GM19397 (cell line): ENCODE data around the gene SERPINC1.
"Not testable (repeated sequence)": the region's sequence is repeated elsewhere in the genome, so short reads cannot be mapped to it uniquely, and the experiment has no call there.

Experiments used
- ATAC-seq: cut with Tn5 transposase; IDR thresholded peaks from one replicate; pipeline ENCODE4 v1.9.1; 2021; ENCODE audit warnings: mild to moderate bottlenecking, moderate library complexity; ENCODE audit not compliant: unreplicated experiment

Gene SERPINC1

DNA sequence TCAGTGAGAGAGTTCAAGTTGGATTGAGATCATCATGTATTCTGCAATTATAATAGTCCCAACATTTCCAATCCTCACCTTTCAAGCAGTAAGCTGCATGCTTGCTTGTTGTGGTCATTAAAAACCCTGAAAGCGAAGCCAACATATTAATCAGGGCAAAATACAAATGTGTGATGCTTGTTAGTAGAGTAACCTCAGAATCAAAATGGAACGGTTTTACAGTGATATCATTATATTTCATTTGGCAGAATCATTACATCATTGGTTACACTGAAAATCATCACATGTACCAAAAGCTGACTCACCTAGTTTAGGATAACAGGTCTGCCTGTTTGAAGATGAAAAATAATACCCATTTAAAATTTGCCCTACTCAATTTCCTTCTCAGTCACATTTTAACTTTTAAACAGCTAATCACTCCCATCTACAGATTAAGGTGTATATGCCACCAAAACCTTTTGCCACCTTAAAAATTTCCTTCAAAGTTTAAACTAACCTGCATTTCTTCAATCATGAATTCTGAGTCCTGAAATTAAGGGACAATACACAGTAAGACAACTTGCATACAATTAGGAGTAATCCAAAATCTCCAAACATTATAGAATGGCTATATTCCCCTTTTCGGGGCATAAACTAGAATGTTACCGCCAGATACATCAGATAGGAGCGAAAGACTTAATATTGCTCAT is 52.8 kb downstream of the SERPINC1 start:
- ATAC-seq: no peak

DNA sequence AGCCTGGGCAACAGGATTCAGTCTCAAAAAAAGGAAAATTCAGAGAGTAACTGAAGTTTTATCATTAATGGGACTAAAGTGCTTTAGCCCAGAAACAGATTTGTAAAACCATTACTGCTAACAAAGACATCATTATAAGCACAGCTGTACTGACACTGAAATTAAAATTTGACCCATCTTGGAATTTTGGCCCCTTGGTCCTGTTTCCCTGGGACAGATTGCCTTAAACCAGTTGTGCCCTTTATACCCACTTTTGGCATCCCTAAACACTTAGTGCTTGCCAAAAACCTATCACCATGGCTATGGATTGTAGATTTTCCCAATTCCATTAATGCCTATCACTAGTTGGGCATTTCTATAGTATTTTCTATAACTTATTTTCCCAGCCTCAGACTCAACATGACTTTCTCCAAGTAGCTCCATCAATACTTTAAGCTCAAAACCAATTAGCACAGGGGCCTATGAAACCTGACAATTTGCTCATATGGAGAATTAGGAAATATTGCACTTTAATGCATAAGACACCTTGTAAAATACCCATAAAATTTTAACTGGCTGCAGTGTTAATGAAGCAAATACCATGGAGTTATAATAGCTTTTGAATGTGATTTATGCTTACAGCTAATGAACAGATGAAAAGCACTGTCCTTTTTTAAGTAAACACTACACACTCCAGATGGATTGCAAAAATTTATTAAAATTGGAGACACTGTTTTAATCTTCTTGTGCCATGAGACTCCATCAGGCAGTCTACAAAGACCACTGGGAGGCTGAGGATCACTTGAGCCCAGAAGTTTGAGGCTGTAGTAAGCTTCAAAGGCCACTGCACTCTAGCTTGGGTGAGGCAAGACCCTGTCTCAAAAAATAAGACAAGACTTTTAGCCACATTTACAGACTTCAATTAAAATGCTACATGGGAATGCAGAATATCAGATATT is 53.6 kb downstream of the SERPINC1 start:
- ATAC-seq: no peak

DNA sequence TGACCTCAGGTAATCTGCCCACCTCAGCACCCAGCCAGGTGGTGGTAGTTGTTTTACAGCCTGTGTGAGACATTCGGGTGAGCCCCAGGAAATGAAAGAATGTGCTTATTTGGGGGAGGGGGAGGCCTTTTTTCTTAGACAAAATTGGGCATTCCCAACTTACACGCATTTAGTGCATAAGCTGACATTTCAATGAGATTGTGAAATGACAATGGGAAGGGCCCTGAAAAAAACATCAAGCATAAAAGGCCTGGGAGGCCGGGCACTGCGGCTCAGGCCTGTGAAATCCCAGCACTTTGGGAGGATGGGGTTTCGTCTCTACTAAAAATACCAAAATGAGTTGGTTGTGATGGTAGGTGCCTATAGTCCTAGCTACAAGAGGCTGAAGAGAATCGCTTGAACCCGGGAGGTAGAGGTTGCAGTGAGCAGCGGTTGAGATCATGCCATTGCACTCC is 54.3 kb downstream of the SERPINC1 start:
- no peak for ATAC-seq

DNA sequence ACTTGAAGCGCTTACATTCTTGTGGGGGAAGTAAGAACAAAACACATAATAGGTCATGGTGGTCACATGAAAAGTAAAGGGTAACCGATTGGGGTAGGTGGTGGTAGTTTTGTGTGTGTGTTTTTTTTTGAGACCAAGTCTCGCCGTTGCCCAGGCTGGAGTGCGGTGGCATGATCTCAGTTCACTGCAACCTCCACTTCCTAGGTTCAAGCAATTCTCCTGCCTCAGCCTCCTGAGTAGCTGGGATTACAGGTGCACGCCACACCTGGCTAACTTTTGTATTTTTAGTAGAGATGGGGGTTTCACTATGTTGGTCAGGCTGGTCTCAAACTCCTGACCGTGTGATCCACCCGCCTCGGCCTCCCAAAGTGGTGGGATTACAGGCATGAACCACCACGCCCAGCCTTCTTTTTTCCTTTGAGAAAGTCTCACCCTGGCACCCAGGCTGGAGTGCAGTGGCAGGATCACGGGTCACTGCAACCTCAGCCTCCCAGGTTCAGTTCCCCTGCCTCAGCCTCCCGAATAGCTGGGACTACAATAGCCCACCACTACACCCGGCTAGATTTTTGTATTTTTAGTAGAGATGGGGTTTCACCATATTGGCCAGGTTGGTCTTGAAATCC is 54.9 kb downstream of the SERPINC1 start:
- not testable (repeated sequence) for ATAC-seq

DNA sequence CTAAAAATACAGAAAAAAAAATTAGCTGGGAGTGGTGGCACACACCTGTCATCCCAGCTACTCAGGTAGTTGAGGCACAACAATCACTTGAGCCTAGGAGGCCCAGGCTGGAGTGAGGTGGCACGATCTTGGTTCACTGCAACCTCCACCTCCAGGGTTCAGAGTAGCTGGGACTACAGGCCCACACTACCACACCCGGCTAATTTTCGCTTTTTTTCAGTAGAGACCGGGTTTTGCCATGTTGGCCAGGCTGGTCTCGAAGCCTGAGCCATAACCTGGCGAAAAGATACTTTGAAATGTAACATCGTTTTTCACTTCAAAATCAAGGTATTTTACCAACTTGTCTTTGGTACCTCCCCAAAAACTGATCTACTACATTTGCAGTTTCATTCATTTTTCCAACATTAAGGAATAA is 55.4 kb downstream of the SERPINC1 start:
- ATAC-seq: no peak

DNA sequence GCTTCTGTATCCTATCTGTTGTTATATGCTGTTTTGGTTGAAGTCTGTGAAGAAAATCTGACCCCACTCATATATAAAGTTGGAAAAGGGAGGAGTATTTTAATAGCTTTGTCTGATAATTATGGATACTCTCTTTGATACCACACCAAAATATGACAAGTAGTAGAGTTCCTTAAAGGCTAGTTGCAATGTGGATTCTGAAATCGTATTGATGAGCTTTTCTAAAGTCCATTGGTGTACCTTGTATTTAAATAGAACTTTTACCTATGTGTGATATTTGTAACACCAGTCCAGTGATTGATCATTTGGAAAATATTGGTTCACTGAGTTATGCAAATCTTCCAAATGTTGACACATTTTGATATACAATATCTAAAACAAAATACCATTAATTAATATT is 57.1 kb downstream of the SERPINC1 start:
- ATAC-seq: no peak

DNA sequence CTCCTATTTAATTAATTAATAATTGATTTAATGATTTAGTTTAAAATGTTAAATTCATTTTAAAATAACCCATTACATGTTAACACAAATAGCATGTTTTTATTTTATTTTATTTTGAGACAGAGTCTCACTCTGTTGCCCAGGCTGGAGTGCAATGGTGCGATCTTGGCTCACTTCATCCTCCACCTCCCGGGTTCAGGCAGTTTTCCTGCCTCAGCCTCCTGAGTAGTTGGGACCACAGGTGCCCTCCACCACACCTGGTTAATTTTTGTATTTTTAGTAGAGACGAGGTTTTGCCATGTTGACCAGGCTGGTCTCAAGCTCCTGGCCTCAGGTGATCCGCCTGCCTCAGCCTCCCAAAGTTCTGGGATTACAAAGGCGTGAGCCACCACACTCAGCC is 57.6 kb downstream of the SERPINC1 start:
- ATAC-seq: not testable (repeated sequence)

DNA sequence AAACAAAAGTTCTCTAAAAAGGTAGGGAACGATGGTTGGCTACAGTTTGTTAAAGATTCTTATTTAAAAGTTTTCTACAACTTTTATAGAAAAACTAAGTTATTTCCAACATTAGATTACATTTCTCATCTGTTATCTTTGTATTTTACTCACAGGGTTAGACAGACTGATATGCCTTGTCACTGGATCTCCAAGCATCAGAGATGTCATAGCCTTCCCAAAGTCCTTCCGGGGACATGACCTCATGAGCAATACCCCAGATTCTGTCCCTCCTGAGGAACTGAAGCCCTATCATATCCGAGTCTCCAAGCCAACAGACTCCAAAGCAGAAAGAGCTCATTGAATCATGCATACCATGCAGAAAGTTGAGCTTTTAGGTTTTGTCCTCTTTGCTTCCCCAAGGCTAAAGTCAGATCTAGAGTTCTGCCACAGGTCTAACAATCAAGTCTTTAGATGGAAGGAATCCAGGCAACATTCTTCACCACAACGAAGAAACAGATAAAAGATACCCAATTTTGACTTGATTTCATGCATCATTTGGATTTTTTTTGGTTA is 59.7 kb downstream of the SERPINC1 start:
- ATAC-seq: no peak

DNA sequence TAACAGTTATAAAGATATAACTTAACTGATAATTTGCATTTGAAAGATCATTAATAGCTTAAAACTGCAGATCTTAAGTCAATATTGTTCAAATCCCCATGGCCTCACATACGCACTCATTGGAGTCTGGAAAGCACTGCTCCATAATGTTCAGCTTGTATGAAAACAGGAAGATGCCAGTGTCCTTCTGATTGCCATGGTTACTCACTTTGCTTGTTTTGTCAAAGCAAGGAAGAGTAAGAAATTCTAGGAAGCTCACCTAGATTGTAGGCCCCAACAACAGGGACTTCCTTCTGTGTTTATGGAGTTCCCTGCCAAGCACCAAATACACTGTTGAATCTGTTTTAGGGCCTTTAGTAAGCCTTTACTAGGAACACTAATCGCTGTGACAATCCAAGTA is 60.2 kb downstream of the SERPINC1 start:
- no peak for ATAC-seq

DNA sequence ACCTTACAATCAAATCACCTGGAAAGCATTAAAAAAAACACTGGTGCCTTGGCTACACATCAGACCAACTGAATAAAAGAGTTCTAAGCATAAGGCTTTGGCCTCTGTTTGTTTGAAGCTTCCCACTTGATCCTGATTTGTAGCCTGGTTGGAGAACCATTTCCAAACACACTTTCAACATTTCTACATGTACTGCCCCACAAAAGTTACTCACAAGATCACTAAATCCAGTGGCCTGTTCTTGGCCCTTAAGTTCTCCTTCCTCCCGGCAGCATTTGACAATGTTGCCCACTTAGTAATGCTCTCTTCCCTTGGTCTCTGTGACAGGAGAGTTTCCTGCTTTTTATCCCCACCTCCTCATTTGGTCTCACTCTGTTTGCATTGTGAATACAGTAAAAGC is 61.1 kb downstream of the SERPINC1 start:
- ATAC-seq: no peak
